H9 (cell line): ENCODE results near the gene TBC1D22A. TPM values are rescaled to one million over a fixed set of nuclear protein-coding genes. Genes with fewer than 3 reads are reported as not detected.

Experiments
- DNase-seq: peaks from one replicate; pipeline ENCODE4 v3.0.0-alpha.2; 2017
- H2AFZ ChIP-seq: one replicate; pipeline ENCODE4 v1.6.1; 2013; ENCODE audit warnings: mild to moderate bottlenecking, low read length, control low read depth, moderate library complexity
- H2AK5ac ChIP-seq: 2 replicates; pipeline ENCODE4 v1.6.1; 2013; ENCODE audit warnings: low read length, control low read depth, mixed read lengths; ENCODE audit not compliant: insufficient read length
- H2BK120ac ChIP-seq: one replicate; pipeline ENCODE4 v1.6.1; 2013; ENCODE audit warnings: low read depth, mild to moderate bottlenecking, low read length, control low read depth, inconsistent platforms; ENCODE audit not compliant: poor library complexity, severe bottlenecking
- H2BK12ac ChIP-seq: 2 replicates; pipeline ENCODE4 v1.6.1; 2013; ENCODE audit warnings: low read length, control low read depth, mixed read lengths, low read depth; ENCODE audit not compliant: insufficient read length
- H2BK15ac ChIP-seq: 2 replicates; pipeline ENCODE4 v1.6.1; 2013; ENCODE audit warnings: low read depth, low read length, control low read depth
- H2BK20ac ChIP-seq: one replicate; pipeline ENCODE4 v1.6.1; 2013; ENCODE audit warnings: low read depth, mild to moderate bottlenecking, low read length, control low read depth, inconsistent platforms; ENCODE audit not compliant: poor library complexity, severe bottlenecking
- H2BK5ac ChIP-seq: 2 replicates; pipeline ENCODE4 v1.6.1; 2013; ENCODE audit warnings: low read length, control low read depth, mixed read lengths; ENCODE audit not compliant: insufficient read length
- H3K14ac ChIP-seq: 2 replicates; pipeline ENCODE4 v1.6.1; 2013; ENCODE audit warnings: low read length, control low read depth; ENCODE audit not compliant: insufficient read depth
- H3K18ac ChIP-seq: 2 replicates; pipeline ENCODE4 v1.6.1; 2013; ENCODE audit warnings: low read depth, mild to moderate bottlenecking, mixed read lengths, low read length, control low read depth; ENCODE audit not compliant: insufficient read length
- H3K23ac ChIP-seq: 2 replicates; pipeline ENCODE4 v1.6.1; 2013; ENCODE audit warnings: low read length, control low read depth, mixed read lengths, low read depth; ENCODE audit not compliant: insufficient read length
- H3K23me2 ChIP-seq: 2 replicates; pipeline ENCODE4 v1.6.1; 2013; ENCODE audit warnings: low read depth, mild to moderate bottlenecking, mixed read lengths, low read length, control low read depth; ENCODE audit not compliant: insufficient read length, poor library complexity, severe bottlenecking
- H3K27ac ChIP-seq: 2 replicates; pipeline ENCODE4 v1.5.1; 2013; ENCODE audit warnings: low read length, control low read depth, mixed read lengths, low read depth; ENCODE audit not compliant: insufficient read length
- H3K27me3 ChIP-seq: 2 replicates; pipeline ENCODE4 v1.6.1; 2013; ENCODE audit warnings: low read length, control low read depth, inconsistent platforms; ENCODE audit not compliant: insufficient read depth
- H3K4ac ChIP-seq: 2 replicates; pipeline ENCODE4 v1.6.1; 2013; ENCODE audit warnings: low read depth, mild to moderate bottlenecking, control low read depth, inconsistent platforms, low read length, moderate library complexity
- H3K4me1 ChIP-seq: 2 replicates; pipeline ENCODE4 v1.6.1; 2013; ENCODE audit warnings: low read length, control low read depth, inconsistent platforms; ENCODE audit not compliant: insufficient read depth
- H3K4me2 ChIP-seq: 2 replicates; pipeline ENCODE4 v1.6.1; 2013; ENCODE audit warnings: low read length, control low read depth, mixed read lengths; ENCODE audit not compliant: insufficient read length, insufficient read depth
- H3K56ac ChIP-seq: 2 replicates; pipeline ENCODE4 v1.6.1; 2013; ENCODE audit warnings: low read depth, mild to moderate bottlenecking, mixed read lengths, low read length, control low read depth; ENCODE audit not compliant: insufficient read length
- H3K79me1 ChIP-seq: 2 replicates; pipeline ENCODE4 v1.6.1; 2013; ENCODE audit warnings: low read depth, mild to moderate bottlenecking, moderate library complexity, low read length, control low read depth, inconsistent platforms; ENCODE audit not compliant: insufficient read depth, poor library complexity, severe bottlenecking
- H3K79me2 ChIP-seq: 2 replicates; pipeline ENCODE4 v1.6.1; 2013; ENCODE audit warnings: low read length, control low read depth, inconsistent platforms; ENCODE audit not compliant: insufficient read depth
- H3K9ac ChIP-seq: 2 replicates; pipeline ENCODE4 v1.6.1; 2013; ENCODE audit warnings: low read length, control low read depth, mixed read lengths; ENCODE audit not compliant: insufficient read length; ENCODE audit errors: extremely low read depth
- H3K9me3 ChIP-seq: one replicate; pipeline ENCODE4 v1.6.1; 2013; ENCODE audit warnings: low read depth, low read length, inconsistent platforms; ENCODE audit not compliant: control insufficient read depth
- H3T11ph ChIP-seq: one replicate; pipeline ENCODE4 v1.6.1; 2013; ENCODE audit warnings: mild to moderate bottlenecking, low read length, control low read depth, inconsistent platforms
- H4K20me1 ChIP-seq: one replicate; pipeline ENCODE4 v1.6.1; 2013; ENCODE audit not compliant: control insufficient read depth, insufficient read length, insufficient read depth
- H4K5ac ChIP-seq: 2 replicates; pipeline ENCODE4 v1.6.1; 2013; ENCODE audit warnings: low read depth, mild to moderate bottlenecking, mixed read lengths, low read length, control low read depth; ENCODE audit not compliant: insufficient read length
- H4K8ac ChIP-seq: replicated peaks from 2 replicates; pipeline ENCODE4 v1.6.1; 2013; ENCODE audit warnings: low read length, control low read depth, mixed read lengths, low read depth; ENCODE audit not compliant: insufficient read length
- H4K91ac ChIP-seq: 2 replicates; pipeline ENCODE4 v1.6.1; 2013; ENCODE audit warnings: low read depth, mild to moderate bottlenecking, moderate library complexity, mixed read lengths, low read length, control low read depth; ENCODE audit not compliant: insufficient read length
- H3K27ac Mint-ChIP-seq, 3 experiments: 2 replicates in 2 of 3; 3 replicates in 1 of 3; pipeline ENCODE4 v1.8.0; 2020 to 2021; ENCODE audit warnings: mixed read lengths in 3 of 3, mild to moderate bottlenecking in 1 of 3, moderate library complexity in 1 of 3
- H3K27me3 Mint-ChIP-seq: 2 replicates; pipeline ENCODE4 v1.8.0; 2021; ENCODE audit warnings: low read depth, mild to moderate bottlenecking, moderate library complexity, mixed read lengths
- H3K36me3 Mint-ChIP-seq, 3 experiments: 2 replicates in 2 of 3; 3 replicates in 1 of 3; pipeline ENCODE4 v1.8.0; 2020 to 2021; ENCODE audit warnings: low read depth in 3 of 3, mixed read lengths in 3 of 3; ENCODE audit not compliant: insufficient read depth in 1 of 3
- H3K4me1 Mint-ChIP-seq, 2 experiments: 2 replicates each; pipeline ENCODE4 v1.8.0; 2020; ENCODE audit warnings: mixed read lengths in 2 of 2
- H3K4me3 Mint-ChIP-seq, 2 experiments: 2 replicates in 1 of 2; 3 replicates in 1 of 2; pipeline ENCODE4 v1.8.0; 2020 to 2021; ENCODE audit warnings: mild to moderate bottlenecking in 2 of 2, mixed read lengths in 2 of 2, moderate library complexity in 1 of 2
- H3K9me3 Mint-ChIP-seq, 2 experiments: 2 replicates in 1 of 2; 3 replicates in 1 of 2; pipeline ENCODE4 v1.8.0; 2020; ENCODE audit warnings: mild to moderate bottlenecking in 2 of 2, mixed read lengths in 2 of 2, moderate library complexity in 1 of 2
- WGBS: extraction: QIAGEN DNeasy Blood & Tissue Kit; methylation state at CpG from one replicate; pipeline ENCODE4 v1.1.7; 2013; ENCODE audit warnings: missing lambda C conversion rate, low lambda C conversion rate, mixed read lengths; ENCODE audit not compliant: insufficient read length; ENCODE audit errors: extremely low coverage; 5-methylcytosine and 5-hydroxymethylcytosine counted together
- total RNA-seq: library from RNA; stranded (reverse); gene quantifications from 2 replicates; pipeline ENCODE4 v1.2.1, GENCODE V29; 2021
- TF ChIP-seq, protein P1 (sequence below): fragments of 200-600 bp; sonication (generic); conservative IDR thresholded peaks from 3 replicates; pipeline ENCODE4 v1.8.0; 2021; ENCODE audit warnings: antibody characterized with exemption, mild to moderate bottlenecking

TBC1D22A gene
- total RNA-seq, 1 experiment from 2014 or later: 20.8 TPM

- no CpG with 5 or more reads among the region's 10 CpGs for WGBS
- Mint-ChIP-seq H3K4me3 (no peak overlapping the region), H3K27ac (peak overlapping the region in 1 of 3 experiments; percentile 10; a peak in 2 of 7 replicates), H3K9me3 (no peaks in the 10 kb centered on the region), H3K36me3 (peaks cover 3 to 19% (median 7%) of the 10 kb centered on the region in 3 experiments; a peak in 5 of 7 replicates), H3K4me1 (peaks cover 10% of the 10 kb centered on the region in 2 experiments), H3K27me3 (no peaks in the 10 kb centered on the region)
- Histone ChIP-seq H4K8ac (no peak overlapping the region), H3K27me3 (no peaks in the 10 kb centered on the region), H3K23ac (no peak overlapping the region), H3K18ac (no peak overlapping the region), H2BK15ac (no peak overlapping the region), H3K79me2 (no peaks in the 10 kb centered on the region; the same call in 1 of the 2 replicates), H3K23me2 (no peaks in the 10 kb centered on the region), H2BK5ac (no peak overlapping the region), H4K91ac (no peak overlapping the region), H2BK12ac (no peak overlapping the region), H3K27ac (no peak overlapping the region), H3K9me3 (no peaks in the 10 kb centered on the region), H3K79me1 (no peaks in the 10 kb centered on the region), H3K56ac (no peak overlapping the region), H2BK20ac (no peak overlapping the region), H4K20me1 (no peaks in the 10 kb centered on the region), H3K9ac (no peak overlapping the region), H4K5ac (no peak overlapping the region), H3K4me1 (no peaks in the 10 kb centered on the region), H3K4ac (no peak overlapping the region), H2AFZ (no peak overlapping the region), H3K14ac (no peak overlapping the region), H2BK120ac (no peak overlapping the region), H2AK5ac (no peak overlapping the region), H3T11ph (no peak overlapping the region), H3K4me2 (no peak overlapping the region)
- DNase-seq: no peak
- TF ChIP-seq, protein P1, sequence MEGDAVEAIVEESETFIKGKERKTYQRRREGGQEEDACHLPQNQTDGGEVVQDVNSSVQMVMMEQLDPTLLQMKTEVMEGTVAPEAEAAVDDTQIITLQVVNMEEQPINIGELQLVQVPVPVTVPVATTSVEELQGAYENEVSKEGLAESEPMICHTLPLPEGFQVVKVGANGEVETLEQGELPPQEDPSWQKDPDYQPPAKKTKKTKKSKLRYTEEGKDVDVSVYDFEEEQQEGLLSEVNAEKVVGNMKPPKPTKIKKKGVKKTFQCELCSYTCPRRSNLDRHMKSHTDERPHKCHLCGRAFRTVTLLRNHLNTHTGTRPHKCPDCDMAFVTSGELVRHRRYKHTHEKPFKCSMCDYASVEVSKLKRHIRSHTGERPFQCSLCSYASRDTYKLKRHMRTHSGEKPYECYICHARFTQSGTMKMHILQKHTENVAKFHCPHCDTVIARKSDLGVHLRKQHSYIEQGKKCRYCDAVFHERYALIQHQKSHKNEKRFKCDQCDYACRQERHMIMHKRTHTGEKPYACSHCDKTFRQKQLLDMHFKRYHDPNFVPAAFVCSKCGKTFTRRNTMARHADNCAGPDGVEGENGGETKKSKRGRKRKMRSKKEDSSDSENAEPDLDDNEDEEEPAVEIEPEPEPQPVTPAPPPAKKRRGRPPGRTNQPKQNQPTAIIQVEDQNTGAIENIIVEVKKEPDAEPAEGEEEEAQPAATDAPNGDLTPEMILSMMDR: no peak
These were observed 214.1 kb downstream of the TBC1D22A start for GRCh38 chr22:46976598-46976997.
